C4-2B (cell line): ENCODE measurements around the gene GTF2IRD1.

Experiments
- ZFX ChIP-seq: fragments of 450-650 bp; IDR thresholded peaks from 2 replicates; pipeline ENCODE4 v1.6.1; 2017
- TF ChIP-seq, protein P1 (sequence below): fragments of 450-650 bp; conservative IDR thresholded peaks from 2 replicates; pipeline ENCODE4 v1.5.1; 2017; ENCODE audit warnings: mild to moderate bottlenecking

DNA sequence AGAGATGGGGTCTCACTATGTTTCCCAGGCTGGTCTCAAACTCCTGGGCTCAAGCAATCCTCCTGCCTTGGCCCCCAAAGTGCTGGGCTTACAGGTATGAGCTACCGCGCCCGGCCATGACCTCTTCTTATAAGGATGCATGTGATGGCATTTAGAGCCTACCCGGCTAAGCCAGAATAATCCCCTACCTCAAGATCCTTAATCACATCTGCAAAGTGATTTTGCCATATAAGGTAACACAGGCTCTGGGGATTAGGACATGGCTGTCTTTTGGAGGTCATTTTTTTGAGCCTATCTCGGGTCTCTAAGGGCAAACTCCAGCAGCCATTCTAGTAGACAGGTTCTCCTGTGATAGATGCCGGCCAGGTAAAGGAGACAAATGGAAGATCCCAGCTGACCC lies 39.6 kb downstream of the GTF2IRD1 start:
- TF ChIP-seq, protein P1, sequence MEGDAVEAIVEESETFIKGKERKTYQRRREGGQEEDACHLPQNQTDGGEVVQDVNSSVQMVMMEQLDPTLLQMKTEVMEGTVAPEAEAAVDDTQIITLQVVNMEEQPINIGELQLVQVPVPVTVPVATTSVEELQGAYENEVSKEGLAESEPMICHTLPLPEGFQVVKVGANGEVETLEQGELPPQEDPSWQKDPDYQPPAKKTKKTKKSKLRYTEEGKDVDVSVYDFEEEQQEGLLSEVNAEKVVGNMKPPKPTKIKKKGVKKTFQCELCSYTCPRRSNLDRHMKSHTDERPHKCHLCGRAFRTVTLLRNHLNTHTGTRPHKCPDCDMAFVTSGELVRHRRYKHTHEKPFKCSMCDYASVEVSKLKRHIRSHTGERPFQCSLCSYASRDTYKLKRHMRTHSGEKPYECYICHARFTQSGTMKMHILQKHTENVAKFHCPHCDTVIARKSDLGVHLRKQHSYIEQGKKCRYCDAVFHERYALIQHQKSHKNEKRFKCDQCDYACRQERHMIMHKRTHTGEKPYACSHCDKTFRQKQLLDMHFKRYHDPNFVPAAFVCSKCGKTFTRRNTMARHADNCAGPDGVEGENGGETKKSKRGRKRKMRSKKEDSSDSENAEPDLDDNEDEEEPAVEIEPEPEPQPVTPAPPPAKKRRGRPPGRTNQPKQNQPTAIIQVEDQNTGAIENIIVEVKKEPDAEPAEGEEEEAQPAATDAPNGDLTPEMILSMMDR = no peak
- no peak for TF ChIP-seq ZFX
